Mesenchymal stem cell (in vitro differentiated cells and primary cell): ENCODE results near the gene SMG7.

ENCODE experiments used
- DNase-seq: peaks from one replicate; pipeline ENCODE4 v3.0.0-alpha.2; 2013
- H2AFZ ChIP-seq: one replicate; pipeline ENCODE4 v1.6.1; 2013; ENCODE audit warnings: low read depth, mild to moderate bottlenecking, control low read depth, inconsistent platforms, low read length, moderate library complexity
- H2AK5ac ChIP-seq: 2 replicates; pipeline ENCODE4 v1.6.1; 2013; ENCODE audit warnings: low read length, moderate library complexity, mild to moderate bottlenecking, inconsistent platforms; ENCODE audit not compliant: severe bottlenecking
- H2BK120ac ChIP-seq: one replicate; pipeline ENCODE4 v1.6.1; 2013; ENCODE audit warnings: low read depth, mild to moderate bottlenecking, inconsistent platforms, low read length, moderate library complexity
- H2BK12ac ChIP-seq, 2 experiments: one replicate each; pipeline ENCODE4 v1.6.1; 2013; ENCODE audit warnings: inconsistent platforms in 2 of 2, low read length in 2 of 2, mild to moderate bottlenecking in 2 of 2, moderate library complexity in 2 of 2, control low read depth in 1 of 2
- H2BK15ac ChIP-seq: one replicate; pipeline ENCODE4 v1.6.1; 2013; ENCODE audit warnings: mild to moderate bottlenecking, low read depth, inconsistent platforms; ENCODE audit not compliant: poor library complexity, severe bottlenecking
- H2BK5ac ChIP-seq: 2 replicates; pipeline ENCODE4 v1.6.1; 2013; ENCODE audit warnings: low read depth, mild to moderate bottlenecking, low read length, control low read depth, inconsistent platforms; ENCODE audit not compliant: poor library complexity, severe bottlenecking
- H3K14ac ChIP-seq, 2 experiments: one replicate each; pipeline ENCODE4 v1.6.1; 2013; ENCODE audit warnings: inconsistent platforms in 2 of 2, low read length in 2 of 2, control low read depth in 1 of 2, mild to moderate bottlenecking in 1 of 2, moderate library complexity in 1 of 2
- H3K18ac ChIP-seq, 2 experiments: one replicate each; pipeline ENCODE4 v1.6.1; 2013; ENCODE audit warnings: inconsistent platforms in 2 of 2, low read length in 2 of 2, control low read depth in 1 of 2, low read depth in 1 of 2, mild to moderate bottlenecking in 1 of 2
- H3K23ac ChIP-seq, 2 experiments: one replicate each; pipeline ENCODE4 v1.6.1; 2013; ENCODE audit warnings: inconsistent platforms in 2 of 2, low read length in 2 of 2, mild to moderate bottlenecking in 2 of 2, moderate library complexity in 2 of 2, control low read depth in 1 of 2
- H3K27ac ChIP-seq: 2 replicates; pipeline ENCODE4 v1.5.1; 2013; ENCODE audit warnings: mild to moderate bottlenecking, moderate library complexity, low read length, control low read depth, inconsistent platforms; ENCODE audit not compliant: poor library complexity, severe bottlenecking
- H3K27me3 ChIP-seq, 2 experiments: 2 replicates each; pipeline versions ENCODE4 v1.6.1 to v1.7.0; 2013; ENCODE audit warnings: low read length in 2 of 2, mild to moderate bottlenecking in 2 of 2, moderate library complexity in 2 of 2, control low read depth in 1 of 2, inconsistent platforms in 1 of 2; ENCODE audit not compliant: control insufficient read depth in 1 of 2, insufficient read depth in 1 of 2
- H3K36me3 ChIP-seq, 2 experiments: 2 replicates each; pipeline versions ENCODE4 v1.6.1 to v1.7.0; 2013; ENCODE audit warnings: low read length in 2 of 2, control low read depth in 1 of 2, inconsistent platforms in 1 of 2, low read depth in 1 of 2, mild to moderate bottlenecking in 1 of 2; ENCODE audit not compliant: insufficient read depth in 2 of 2, control insufficient read depth in 1 of 2
- H3K4ac ChIP-seq, 2 experiments: one replicate each; pipeline ENCODE4 v1.6.1; 2013; ENCODE audit warnings: inconsistent platforms in 2 of 2, low read length in 2 of 2, mild to moderate bottlenecking in 2 of 2, moderate library complexity in 2 of 2, control low read depth in 1 of 2, low read depth in 1 of 2
- H3K4me1 ChIP-seq: 2 replicates; pipeline ENCODE4 v1.6.1; 2013; ENCODE audit warnings: low read depth, low read length, control low read depth; ENCODE audit not compliant: control insufficient read depth, insufficient read depth
- H3K4me2 ChIP-seq: 2 replicates; pipeline ENCODE4 v1.6.1; 2013; ENCODE audit warnings: low read length, mild to moderate bottlenecking, inconsistent platforms; ENCODE audit not compliant: poor library complexity, severe bottlenecking
- H3K4me3 ChIP-seq, 2 experiments: 2 replicates each; pipeline versions ENCODE4 v1.5.1 to v1.7.0; 2013; ENCODE audit warnings: low read length in 2 of 2, mild to moderate bottlenecking in 2 of 2, control low read depth in 1 of 2, low read depth in 1 of 2; ENCODE audit not compliant: insufficient read depth in 1 of 2
- H3K79me1 ChIP-seq: replicated peaks from 2 replicates; pipeline ENCODE4 v1.6.1; 2013; ENCODE audit warnings: mild to moderate bottlenecking, control low read depth, low read length, inconsistent platforms; ENCODE audit not compliant: poor library complexity, severe bottlenecking
- H3K9ac ChIP-seq: 2 replicates; pipeline ENCODE4 v1.7.0; 2013; ENCODE audit warnings: mild to moderate bottlenecking, low read length, moderate library complexity
- H3K9me3 ChIP-seq: 2 replicates; pipeline ENCODE4 v1.7.0; 2013; ENCODE audit warnings: mild to moderate bottlenecking, low read length; ENCODE audit not compliant: control insufficient read depth
- H4K8ac ChIP-seq: one replicate; pipeline ENCODE4 v1.6.1; 2013; ENCODE audit warnings: inconsistent platforms, mild to moderate bottlenecking, low read length, moderate library complexity
- H4K91ac ChIP-seq: one replicate; pipeline ENCODE4 v1.6.1; 2013; ENCODE audit warnings: mild to moderate bottlenecking, low read length, inconsistent platforms
- WGBS: methylation state at CpG from one replicate; pipeline ENCODE4 v1.1.7; 2013; ENCODE audit warnings: mixed read lengths; 5-methylcytosine and 5-hydroxymethylcytosine counted together

Gene SMG7

GRCh38 chr1:183553764-183554163 is 81.5 kb downstream of the SMG7 start:
- Histone ChIP-seq H3K4ac (no peak overlapping the region), H2BK120ac (no peak overlapping the region)

GRCh38 chr1:183554577-183554976 is 82.3 kb downstream of the SMG7 start:
- H3K27me3 ChIP-seq: no peaks in the 10 kb centered on the region
- H2BK12ac ChIP-seq: no peak overlapping the region
- DNase-seq: no peak
- peaks cover 2% of the 10 kb centered on the region for H3K4me1 ChIP-seq
- no peak overlapping the region for H3K14ac ChIP-seq
- no peak overlapping the region for H3K23ac ChIP-seq
- H3K27ac ChIP-seq: no peak overlapping the region
- H3K4me2 ChIP-seq: no peak overlapping the region
- no peak overlapping the region for H2AK5ac ChIP-seq
- peaks cover 29 to 74% of the 10 kb centered on the region in 2 experiments for H3K36me3 ChIP-seq
- no CpG with 5 or more reads among the region's 3 CpGs for WGBS
- no peak overlapping the region for H2BK120ac ChIP-seq
- H3K4ac ChIP-seq: no peak overlapping the region
- no peak overlapping the region for H2BK15ac ChIP-seq
- H3K9me3 ChIP-seq: no peaks in the 10 kb centered on the region
- no peak overlapping the region for H2AFZ ChIP-seq
- H2BK5ac ChIP-seq: no peak overlapping the region
- H4K8ac ChIP-seq: no peak overlapping the region
- no peak overlapping the region for H4K91ac ChIP-seq
- H3K79me1 ChIP-seq: peaks cover 2% of the 10 kb centered on the region
- H3K4me3 ChIP-seq: no peak overlapping the region
- no peak overlapping the region for H3K9ac ChIP-seq
- no peak overlapping the region for H3K18ac ChIP-seq

More at GRCh38 chr1:183553764-183554163, 81.5 kb downstream of the SMG7 start:
- H3K4me3 ChIP-seq: no peak overlapping the region
- H3K4me2 ChIP-seq: no peak overlapping the region
- H2BK5ac ChIP-seq: no peak overlapping the region
- 80% methylated on average over 3 of the region's 3 CpGs for WGBS
- H3K23ac ChIP-seq: no peak overlapping the region
- H3K27ac ChIP-seq: no peak overlapping the region
- no peak overlapping the region for H3K18ac ChIP-seq
- no peak for DNase-seq
- H3K36me3 ChIP-seq: peaks cover 29 to 82% of the 10 kb centered on the region in 2 experiments
- H3K27me3 ChIP-seq: no peaks in the 10 kb centered on the region
- H4K91ac ChIP-seq: no peak overlapping the region
- H3K79me1 ChIP-seq: peaks cover 2% of the 10 kb centered on the region
- H3K9ac ChIP-seq: no peak overlapping the region
- no peak overlapping the region for H4K8ac ChIP-seq
- H2AK5ac ChIP-seq: no peak overlapping the region
- H3K14ac ChIP-seq: no peak overlapping the region
- no peak overlapping the region for H2BK12ac ChIP-seq
- H3K4me1 ChIP-seq: peaks cover 2% of the 10 kb centered on the region
- no peak overlapping the region for H2AFZ ChIP-seq
- H2BK15ac ChIP-seq: no peak overlapping the region
- H3K9me3 ChIP-seq: no peaks in the 10 kb centered on the region

GRCh38 chr1:183559061-183559460 is 86.8 kb downstream of the SMG7 start:
- Histone ChIP-seq H3K27ac (no peak overlapping the region), H3K79me1 (no peaks in the 10 kb centered on the region), H4K91ac (no peak overlapping the region), H3K9ac (no peak overlapping the region), H3K27me3 (no peaks in the 10 kb centered on the region), H2BK12ac (no peak overlapping the region), H2AK5ac (no peak overlapping the region), H2BK5ac (no peak overlapping the region), H3K18ac (no peak overlapping the region), H2BK15ac (no peak overlapping the region), H3K4ac (no peak overlapping the region), H3K9me3 (no peaks in the 10 kb centered on the region), H3K4me2 (no peak overlapping the region), H3K36me3 (peaks cover 6 to 37% of the 10 kb centered on the region in 2 experiments), H4K8ac (no peak overlapping the region), H3K4me1 (peaks cover 3% of the 10 kb centered on the region), H3K14ac (no peak overlapping the region), H3K23ac (no peak overlapping the region), H2AFZ (no peak overlapping the region), H2BK120ac (no peak overlapping the region), H3K4me3 (no peak overlapping the region)
- DNase-seq: no peak

- Histone ChIP-seq H3K27ac (no peak overlapping the region), H3K9ac (no peak overlapping the region), H3K4me3 (no peak overlapping the region), H3K23ac (no peak overlapping the region), H3K4me1 (peaks cover 8% of the 10 kb centered on the region), H2BK12ac (no peak overlapping the region), H4K91ac (no peak overlapping the region), H2BK120ac (no peak overlapping the region), H3K27me3 (no peaks in the 10 kb centered on the region), H3K36me3 (peaks cover 3 to 9% of the 10 kb centered on the region in 2 experiments), H2AFZ (no peak overlapping the region), H2BK15ac (no peak overlapping the region), H3K4me2 (no peak overlapping the region), H4K8ac (no peak overlapping the region), H3K4ac (no peak overlapping the region), H3K9me3 (no peaks in the 10 kb centered on the region), H3K14ac (no peak overlapping the region), H3K79me1 (no peaks in the 10 kb centered on the region), H2AK5ac (no peak overlapping the region), H2BK5ac (no peak overlapping the region), H3K18ac (no peak overlapping the region)
- WGBS: 100% methylated on average over 2 of the region's 2 CpGs
- DNase-seq: no peak
These were observed 90.4 kb downstream of the SMG7 start for GRCh38 chr1:183562701-183563100.
